MM.1S (cell line): ENCODE measurements around the gene ANG.
"Not testable (repeated sequence)": the region's sequence is repeated elsewhere in the genome, so short reads cannot be mapped to it uniquely, and the experiment has no call there.

Experiments used
- DNase-seq: peaks from one replicate; pipeline ENCODE4 v3.0.0-alpha.2; 2015
- H2AFZ ChIP-seq: fragments of 300-600 bp; sonication (generic); 2 replicates; pipeline ENCODE4 v1.6.0; 2016; ENCODE audit warnings: antibody characterized with exemption, low read length
- H3F3A ChIP-seq: fragments of 300-600 bp; sonication (generic); 2 replicates; pipeline ENCODE4 v1.6.1; 2016; ENCODE audit warnings: mild to moderate bottlenecking, antibody characterized with exemption, low read length, moderate library complexity, mixed read lengths; ENCODE audit not compliant: insufficient read depth
- H3K27ac ChIP-seq: fragments of 300-600 bp; sonication (generic); 2 replicates; pipeline ENCODE4 v1.5.1; 2016; ENCODE audit warnings: mild to moderate bottlenecking, low read length
- H3K27me3 ChIP-seq: fragments of 300-600 bp; sonication (generic); replicated peaks from 2 replicates; pipeline ENCODE4 v1.6.0; 2016; ENCODE audit warnings: low read length; ENCODE audit not compliant: insufficient read depth
- H3K36me3 ChIP-seq: fragments of 300-600 bp; sonication (generic); replicated peaks from 2 replicates; pipeline ENCODE4 v1.6.1; 2016; ENCODE audit warnings: mild to moderate bottlenecking, low read length, mixed read lengths; ENCODE audit not compliant: insufficient read depth
- H3K4me1 ChIP-seq: fragments of 300-600 bp; sonication (generic); 2 replicates; pipeline ENCODE4 v1.6.1; 2016; ENCODE audit warnings: low read length, mixed read lengths
- H3K4me2 ChIP-seq: fragments of 300-600 bp; sonication (generic); 2 replicates; pipeline ENCODE4 v1.6.0; 2016; ENCODE audit warnings: low read depth, low read length
- H3K4me3 ChIP-seq: fragments of 300-600 bp; sonication (generic); 2 replicates; pipeline ENCODE4 v1.5.1; 2016; ENCODE audit warnings: low read length, mixed read lengths
- H3K79me2 ChIP-seq: fragments of 300-600 bp; sonication (generic); 2 replicates; pipeline ENCODE4 v1.6.1; 2016; ENCODE audit warnings: mixed run types, low read length, mixed read lengths
- H3K9ac ChIP-seq: fragments of 300-600 bp; sonication (generic); 2 replicates; pipeline ENCODE4 v1.6.1; 2016; ENCODE audit warnings: low read length, mixed read lengths
- H3K9me2 ChIP-seq: fragments of 300-600 bp; sonication (generic); replicated peaks from 2 replicates; pipeline ENCODE4 v1.6.1; 2016; ENCODE audit warnings: mild to moderate bottlenecking, low read length, mixed read lengths; ENCODE audit not compliant: insufficient read depth
- H3K9me3 ChIP-seq: fragments of 300-600 bp; sonication (generic); replicated peaks from 2 replicates; pipeline ENCODE4 v1.6.1; 2016; ENCODE audit warnings: mild to moderate bottlenecking, low read length, mixed read lengths; ENCODE audit not compliant: insufficient read depth
- H4K20me1 ChIP-seq: fragments of 300-600 bp; sonication (generic); 2 replicates; pipeline ENCODE4 v1.6.1; 2016; ENCODE audit warnings: mild to moderate bottlenecking, low read length, moderate library complexity, mixed read lengths; ENCODE audit not compliant: insufficient read depth
- CTCF ChIP-seq: fragments of 300-600 bp; sonication (generic); IDR thresholded peaks from 2 replicates; pipeline ENCODE4 v1.5.1; 2016; ENCODE audit warnings: antibody characterized with exemption, low read length, mixed read lengths
- EZH2 ChIP-seq: fragments of 300-600 bp; sonication (generic); optimal IDR thresholded peaks from 2 replicates; pipeline ENCODE3; 2017; ENCODE audit warnings: low read depth, mild to moderate bottlenecking, antibody characterized with exemption, low read length, mixed read lengths
- EZH2phosphoT487 ChIP-seq: fragments of 300-600 bp; sonication (generic); IDR thresholded peaks from 2 replicates; pipeline ENCODE4 v1.6.1; 2018; ENCODE audit warnings: antibody characterized with exemption, low read length

ANG gene

GRCh38 chr14:20688167-20688839 lies at the start of gene ANG:
TSS of gene ANG (plus strand) at chr14:20688764. CDS start at chr14:20693565, 4,801 bp downstream.
- no peaks in the 10 kb centered on the region for H3K9me3 ChIP-seq
- H4K20me1 ChIP-seq: no peaks in the 10 kb centered on the region
- TF ChIP-seq EZH2: no peak
- no peak for TF ChIP-seq CTCF
- TF ChIP-seq EZH2phosphoT487: no peak
- no peaks in the 10 kb centered on the region for H3K9me2 ChIP-seq
- DNase-seq: no peak
- no peaks in the 10 kb centered on the region for H3K36me3 ChIP-seq
- H3K79me2 ChIP-seq: no peaks in the 10 kb centered on the region
- H3F3A ChIP-seq: peaks cover 15% of the 10 kb centered on the region; the same call in 1 of the 2 replicates
- no peak within 1 kb of the TSS for H3K4me2 ChIP-seq
- H3K27ac ChIP-seq: no peak within 1 kb of the TSS
- no peak within 1 kb of the TSS for H3K4me3 ChIP-seq
- no peaks in the 10 kb centered on the region for H3K4me1 ChIP-seq
- H2AFZ ChIP-seq: no peak within 1 kb of the TSS
- H3K27me3 ChIP-seq: no peaks in the 10 kb centered on the region
- no peak within 1 kb of the TSS for H3K9ac ChIP-seq

DNA sequence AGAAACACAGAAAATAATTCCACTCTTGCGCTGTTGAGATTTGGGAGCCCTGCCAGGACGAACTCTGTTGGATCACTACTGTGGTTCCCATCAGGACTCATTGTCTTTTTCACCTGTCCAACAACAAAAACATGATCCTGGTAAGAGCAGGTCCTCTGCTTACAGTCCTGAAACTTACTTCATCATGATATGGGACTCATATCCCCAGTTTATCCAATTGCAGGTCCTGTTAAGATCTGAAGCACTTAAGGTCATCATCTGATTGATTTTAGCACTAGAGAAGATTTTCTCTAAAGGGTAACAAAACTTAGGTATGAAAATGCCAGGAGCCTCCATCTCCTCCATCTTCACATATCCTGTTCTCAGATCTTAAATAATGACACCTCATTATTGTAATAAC lies 47.0 kb upstream of the ANG start, which contains the start of gene OR6S1:
Gene OR6S1 (minus strand): TSS at position 101 of the 400 bp plus-strand sequence. CDS start 0 bp downstream, at position 101.
- Histone ChIP-seq H3K36me3 (no peaks in the 10 kb centered on the region), H3K9me2 (no peaks in the 10 kb centered on the region), H3K4me1 (no peaks in the 10 kb centered on the region), H3F3A (no peaks in the 10 kb centered on the region), H3K4me2 (no peak within 1 kb of the TSS), H4K20me1 (no peaks in the 10 kb centered on the region), H3K79me2 (no peaks in the 10 kb centered on the region), H3K9me3 (no peaks in the 10 kb centered on the region), H3K9ac (no peak within 1 kb of the TSS), H2AFZ (no peak within 1 kb of the TSS), H3K27ac (no peak within 1 kb of the TSS), H3K27me3 (no peaks in the 10 kb centered on the region), H3K4me3 (no peak within 1 kb of the TSS)
- no peak for TF ChIP-seq CTCF
- TF ChIP-seq EZH2: no peak
- no peak for TF ChIP-seq EZH2phosphoT487
- no peak for DNase-seq

- no peak for DNase-seq
- Histone ChIP-seq H3K9ac (no peak overlapping the region), H3K9me2 (no peaks in the 10 kb centered on the region), H3K36me3 (no peaks in the 10 kb centered on the region), H4K20me1 (no peaks in the 10 kb centered on the region), H2AFZ (no peak overlapping the region), H3F3A (no peaks in the 10 kb centered on the region), H3K4me3 (no peak overlapping the region), H3K9me3 (no peaks in the 10 kb centered on the region), H3K27me3 (no peaks in the 10 kb centered on the region), H3K27ac (no peak overlapping the region), H3K4me1 (no peaks in the 10 kb centered on the region), H3K4me2 (no peak overlapping the region), H3K79me2 (no peaks in the 10 kb centered on the region)
- no peak for TF ChIP-seq CTCF
- TF ChIP-seq EZH2phosphoT487: no peak
- TF ChIP-seq EZH2: no peak
These were observed 46.4 kb upstream of the ANG start for GRCh38 chr14:20642182-20642581.

DNA sequence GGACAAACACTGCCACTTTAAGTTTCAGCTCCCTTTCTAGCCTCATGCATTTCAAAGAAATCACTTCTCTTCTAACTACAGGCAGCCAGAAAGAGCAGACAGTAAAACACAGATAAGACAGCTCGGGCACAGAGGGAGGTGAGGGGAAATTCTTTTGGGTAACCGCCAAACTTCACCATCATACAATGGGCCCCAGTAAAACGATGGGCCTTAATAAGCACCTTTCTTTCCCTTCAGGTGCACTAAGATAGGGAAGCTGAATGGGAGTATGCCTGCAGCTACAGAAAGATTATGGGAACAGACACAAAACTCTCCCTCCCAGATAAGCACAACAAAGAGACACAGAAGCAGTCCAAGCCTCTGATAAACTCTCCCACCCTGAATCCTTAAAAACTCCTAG lies 45.8 kb upstream of the ANG start:
- not testable (repeated sequence) for H3K36me3 ChIP-seq, H3K9me2 ChIP-seq, H3K9me3 ChIP-seq, H3F3A ChIP-seq, H3K9ac ChIP-seq, H4K20me1 ChIP-seq, H3K4me2 ChIP-seq, H2AFZ ChIP-seq, DNase-seq, H3K27me3 ChIP-seq, H3K79me2 ChIP-seq, H3K4me1 ChIP-seq, H3K27ac ChIP-seq, H3K4me3 ChIP-seq
